H54 (cell line): ENCODE data around the gene CAPN13.

Experiments
- DNase-seq: peaks from one replicate; pipeline ENCODE4 v3.0.0; 2011; ENCODE audit warnings: low spot score, mixed read lengths; ENCODE audit not compliant: insufficient read length
- FAIRE-seq: peaks from 3 replicates; lab custom pipeline; 2011; peaks lifted over from hg19 to GRCh38; lab: Jason Lieb, UNC
- POLR2A ChIP-seq: IDR thresholded peaks from 2 replicates; pipeline ENCODE4 v1.6.1; 2011; ENCODE audit warnings: low read depth, mild to moderate bottlenecking, low read length

Gene CAPN13

GRCh38 chr2:30736461-30737325 is 70.6 kb downstream of the CAPN13 start:
- no peak for FAIRE-seq
- no peak for TF ChIP-seq POLR2A
- no peak for DNase-seq

GRCh38 chr2:30733876-30734520 is 73.2 kb downstream of the CAPN13 start:
- no peak for DNase-seq
- TF ChIP-seq POLR2A = no peak
- FAIRE-seq = no peak

GRCh38 chr2:30732876-30733275 is 74.4 kb downstream of the CAPN13 start:
- FAIRE-seq = no peak
- DNase-seq = no peak
- no peak for TF ChIP-seq POLR2A

- no peak for TF ChIP-seq POLR2A
- no peak for DNase-seq
- FAIRE-seq = no peak
Measured at GRCh38 chr2:30732376-30732775, 74.9 kb downstream of the CAPN13 start.

GRCh38 chr2:30731706-30732105 is 75.5 kb downstream of the CAPN13 start:
- no peak for TF ChIP-seq POLR2A
- FAIRE-seq (no peak), DNase-seq (no peak)

GRCh38 chr2:30730736-30731647 is 76.3 kb downstream of the CAPN13 start:
- no peak for TF ChIP-seq POLR2A
- FAIRE-seq = no peak
- no peak for DNase-seq

GRCh38 chr2:30729031-30729430 is 78.2 kb downstream of the CAPN13 start:
- no peak for DNase-seq
- FAIRE-seq = no peak
- TF ChIP-seq POLR2A = no peak

GRCh38 chr2:30722936-30723725 is 84.1 kb downstream of the CAPN13 start:
- no peak for TF ChIP-seq POLR2A
- FAIRE-seq (no peak), DNase-seq (no peak)

- no peak for TF ChIP-seq POLR2A
- DNase-seq (no peak), FAIRE-seq (no peak)
Measured at GRCh38 chr2:30721668-30722647, 85.3 kb downstream of the CAPN13 start.

GRCh38 chr2:30721241-30721640 is 86.0 kb downstream of the CAPN13 start:
- no peak for DNase-seq
- no peak for FAIRE-seq
- no peak for TF ChIP-seq POLR2A

GRCh38 chr2:30717081-30717650 is 90.1 kb downstream of the CAPN13 start:
- DNase-seq = no peak
- no peak for FAIRE-seq
- no peak for TF ChIP-seq POLR2A
